HCT116 (cell line): ENCODE results near the gene NFATC3. TPM values are rescaled to one million over a fixed set of nuclear protein-coding genes. Genes with fewer than 3 reads are reported as not detected.

Experiments
- ATAC-seq: fragments of 200-7000 bp; cut with Tn5 transposase; 2 replicates; pipeline ENCODE4 v1.9.1; 2020; ENCODE audit warnings: mild to moderate bottlenecking, moderate library complexity
- BruUV-seq: library from RNA; stranded (reverse); fragments of 400-500 nt; replicated peaks from 2 replicates; lab custom pipeline; 2021; lab: Mats Ljungman, UMichigan
- CTCF ChIA-PET: fragments of 300-600 bp; sonication (Branson Sonifier 250); formaldehyde crosslinking; loops from one replicate; lab custom pipeline; 2021; ENCODE audit warnings: antibody characterized with exemption; lab: Charles Lee
- POLR2A ChIA-PET: fragments of 300-600, 350-600 bp; sonication (Branson Sonifier 250); formaldehyde crosslinking; loops from one replicate; lab custom pipeline; 2021; ENCODE audit warnings: antibody characterized with exemption; lab: Charles Lee
- RAD21 ChIA-PET, 2 experiments: fragments of 300-600 bp; sonication (Branson Sonifier 250); formaldehyde crosslinking; loops; one replicate each; lab custom pipeline; 2023; ENCODE audit warnings: low total read pairs in 2 of 2; ENCODE audit not compliant: uncharacterized antibody in 2 of 2, unreplicated experiment in 2 of 2, low non-redundant PET in 1 of 2; lab: Charles Lee
- DNase-seq: peaks from one replicate; pipeline ENCODE4 v3.0.0-alpha.2; 2010; ENCODE audit warnings: low read depth, low spot score
- H2AFZ ChIP-seq: fragments of 200-600 bp; shearing (Covaris generic), sonication (generic); 2 replicates; pipeline ENCODE4 v1.6.1; 2017; ENCODE audit warnings: low read depth, mixed run types, mixed read lengths, antibody characterized with exemption, low read length; ENCODE audit not compliant: poor library complexity, severe bottlenecking
- H3K27ac ChIP-seq: 2 replicates; pipeline ENCODE4 v1.5.1; 2012; ENCODE audit warnings: low read depth, low read length
- H3K27me3 ChIP-seq: fragments of 200-600 bp; sonication (generic); 2 replicates; pipeline ENCODE4 v1.6.1; 2016; ENCODE audit warnings: mixed run types, low read length, mixed read lengths; ENCODE audit not compliant: insufficient read depth
- H3K36me3 ChIP-seq, 2 experiments: fragments of 200-500 bp in 1 of 2; fragments of 200-600 bp in 1 of 2; sonication (Bioruptor generic) in 1 of 2; sonication (generic) in 1 of 2; 2 replicates each; pipeline versions ENCODE4 v1.5.1 to v1.6.1; 2014 to 2016; ENCODE audit warnings: low read length in 2 of 2, inconsistent platforms in 1 of 2, mixed read lengths in 1 of 2, mixed run types in 1 of 2; ENCODE audit not compliant: insufficient read depth in 2 of 2, control insufficient read depth in 1 of 2
- H3K4me1 ChIP-seq, 2 experiments: fragments of 200-600 bp in 1 of 2; sonication (generic) in 1 of 2; 2 replicates each; pipeline versions ENCODE4 v1.5.1 to v1.6.1; 2012 to 2017; ENCODE audit warnings: low read length in 2 of 2, inconsistent platforms in 1 of 2, mild to moderate bottlenecking in 1 of 2, mixed read lengths in 1 of 2, mixed run types in 1 of 2, moderate library complexity in 1 of 2; ENCODE audit not compliant: insufficient read depth in 2 of 2, control insufficient read depth in 1 of 2
- H3K4me2 ChIP-seq: fragments of 200-600 bp; sonication (generic); 2 replicates; pipeline ENCODE4 v1.6.1; 2017; ENCODE audit warnings: mixed run types, low read length, mixed read lengths
- H3K4me3 ChIP-seq, 2 experiments: fragments of 200-600 bp in 1 of 2; sonication (generic) in 1 of 2; replicated peaks in 1 of 2; 2 replicates each; pipeline ENCODE4 v1.5.1; 2011 to 2016; ENCODE audit warnings: low read length in 2 of 2, control low read depth in 1 of 2, low read depth in 1 of 2, mild to moderate bottlenecking in 1 of 2, mixed read lengths in 1 of 2, mixed run types in 1 of 2
- H3K79me2 ChIP-seq: fragments of 200-600 bp; sonication (generic); 2 replicates; pipeline ENCODE4 v1.6.1; 2017; ENCODE audit warnings: mild to moderate bottlenecking, mixed run types, low read length, moderate library complexity, mixed read lengths; ENCODE audit not compliant: insufficient read depth
- H3K9ac ChIP-seq: fragments of 200-600 bp; sonication (generic); 2 replicates; pipeline ENCODE4 v1.6.1; 2016; ENCODE audit warnings: low read length, mixed read lengths
- H3K9me2 ChIP-seq: fragments of 200-600 bp; sonication (generic), shearing (Covaris generic); 2 replicates; pipeline ENCODE4 v1.6.1; 2017; ENCODE audit warnings: mixed run types, mild to moderate bottlenecking, moderate library complexity; ENCODE audit not compliant: insufficient read depth
- H3K9me3 ChIP-seq, 2 experiments: fragments of 200-500 bp in 1 of 2; fragments of 200-600 bp in 1 of 2; sonication (Bioruptor generic) in 1 of 2; sonication (generic) in 1 of 2; 2 replicates each; pipeline ENCODE4 v1.6.1; 2014 to 2017; ENCODE audit warnings: low read length in 2 of 2, mixed read lengths in 2 of 2, inconsistent platforms in 1 of 2, low read depth in 1 of 2, mild to moderate bottlenecking in 1 of 2, mixed run types in 1 of 2, moderate library complexity in 1 of 2; ENCODE audit not compliant: control insufficient read depth in 1 of 2, insufficient read depth in 1 of 2
- H4K20me1 ChIP-seq: fragments of 200-600 bp; sonication (generic), shearing (Covaris generic); 2 replicates; pipeline ENCODE4 v1.6.1; 2017; ENCODE audit warnings: mixed run types, mild to moderate bottlenecking, moderate library complexity; ENCODE audit not compliant: insufficient read depth
- CEBPB ChIP-seq: IDR thresholded peaks from 2 replicates; pipeline ENCODE4 v1.6.1; 2012; ENCODE audit warnings: low read depth
- CTCF ChIP-seq, 3 experiments: fragments of 200-600 bp in 1 of 3; sonication (generic) in 1 of 3; IDR thresholded peaks in 2 of 3; conservative IDR thresholded peaks in 1 of 3; 2 replicates each; pipeline ENCODE4 v1.5.1; 2012 to 2017; ENCODE audit warnings: low read depth in 2 of 3, low read length in 2 of 3, antibody characterized with exemption in 1 of 3, borderline replicate concordance in 1 of 3, control low read depth in 1 of 3, mild to moderate bottlenecking in 1 of 3, mixed read lengths in 1 of 3, mixed run types in 1 of 3, moderate library complexity in 1 of 3; ENCODE audit not compliant: insufficient read depth in 1 of 3
- EGR1 ChIP-seq: IDR thresholded peaks from 2 replicates; pipeline ENCODE4 v1.6.1; 2012; ENCODE audit warnings: low read depth
- ELF1 ChIP-seq: IDR thresholded peaks from 2 replicates; pipeline ENCODE4 v1.6.1; 2012; ENCODE audit warnings: low read depth, borderline replicate concordance
- EZH2 ChIP-seq: fragments of 200-600 bp; sonication (generic); IDR thresholded peaks from 2 replicates; pipeline ENCODE4 v1.6.1; 2017; ENCODE audit warnings: antibody characterized with exemption, mixed run types
- EZH2phosphoT487 ChIP-seq: fragments of 200-600 bp; IDR thresholded peaks from 2 replicates; pipeline ENCODE4 v1.6.1; 2018; ENCODE audit warnings: antibody characterized with exemption, borderline replicate concordance
- FOSL1 ChIP-seq: IDR thresholded peaks from 2 replicates; pipeline ENCODE4 v1.6.1; 2012; ENCODE audit warnings: low read depth
- RAD21 ChIP-seq: IDR thresholded peaks from 2 replicates; pipeline ENCODE4 v1.6.1; 2012; ENCODE audit warnings: low read depth, mild to moderate bottlenecking
- SIN3A ChIP-seq: IDR thresholded peaks from 2 replicates; pipeline ENCODE4 v1.6.1; 2012; ENCODE audit warnings: low read depth
- ZBTB33 ChIP-seq: IDR thresholded peaks from 2 replicates; pipeline ENCODE4 v1.6.1; 2011; ENCODE audit warnings: mild to moderate bottlenecking, low read length, moderate library complexity; ENCODE audit not compliant: insufficient replicate concordance; ENCODE audit errors: extremely low read depth
- ZFX ChIP-seq: fragments of 450-650 bp; IDR thresholded peaks from 2 replicates; pipeline ENCODE4 v1.6.1; 2017
- intact Hi-C: fragments of 100-400 bp; cut with micrococcal nuclease; formaldehyde crosslinking; loops from 2 replicates; pipeline ENCODE4 v1.10.0; 2022
- total RNA-seq: library from RNA; stranded (reverse); gene quantifications from one replicate; pipeline ENCODE4 v1.2.1, GENCODE V29; 2021; ENCODE audit not compliant: unreplicated experiment
- TF ChIP-seq, protein P1 (sequence below): IDR thresholded peaks from 2 replicates; pipeline ENCODE4 v1.6.1; 2012; ENCODE audit warnings: low read depth
- TF ChIP-seq, protein P2 (sequence below): IDR thresholded peaks from 2 replicates; pipeline ENCODE4 v1.6.1; 2012
- TF ChIP-seq, protein P3 (sequence below): IDR thresholded peaks from 2 replicates; pipeline ENCODE4 v1.6.1; 2012

NFATC3 gene
- total RNA-seq, 1 experiment from 2014 or later = 25.6 TPM

DNA sequence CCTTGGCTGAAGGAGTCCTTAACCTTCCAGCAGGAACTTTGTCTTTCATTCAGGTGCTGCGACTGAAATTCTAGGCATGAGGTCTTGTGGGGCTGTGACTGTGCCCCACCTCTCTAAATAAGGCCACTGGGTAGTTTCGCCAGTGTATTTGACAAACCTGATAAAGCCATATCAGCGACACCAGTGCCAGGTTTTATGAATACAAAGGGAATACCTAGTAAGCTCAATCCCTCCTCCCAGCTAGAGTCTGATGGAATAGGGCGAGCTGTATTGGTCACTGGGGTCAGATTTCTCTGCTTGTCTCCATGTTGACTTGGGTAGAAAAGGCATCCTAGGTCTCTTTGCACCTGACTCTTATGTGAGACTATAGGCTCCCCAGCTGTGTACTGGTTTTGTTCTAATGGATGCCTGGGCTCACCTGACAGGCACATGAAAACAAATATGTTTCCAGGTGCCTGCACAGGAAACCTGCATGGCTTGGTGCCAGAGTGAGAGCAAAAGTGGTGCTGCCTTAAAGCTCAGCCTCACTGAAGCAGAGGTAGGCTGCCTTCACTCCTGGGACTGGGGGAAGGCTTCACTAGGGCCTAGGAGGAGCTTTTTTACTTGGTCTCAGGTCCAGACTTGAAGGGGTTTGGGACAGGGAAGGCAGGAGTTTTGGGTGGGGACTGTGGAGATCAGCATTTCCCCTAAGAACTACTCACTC is 187.5 kb downstream of the NFATC3 start:
- Histone ChIP-seq H3K27ac (no peak overlapping the region), H2AFZ (no peak overlapping the region), H3K27me3 (no peaks in the 10 kb centered on the region), H3K4me1 (peaks cover 8% of the 10 kb centered on the region in 2 experiments), H3K4me3 (no peak overlapping the region), H3K36me3 (peaks cover 0 to 13% of the 10 kb centered on the region in 2 experiments; a peak in 2 of 4 replicates), H3K4me2 (no peak overlapping the region), H3K9me3 (no peaks in the 10 kb centered on the region), H4K20me1 (peaks cover 22% of the 10 kb centered on the region; the same call in 1 of the 2 replicates), H3K9ac (no peak overlapping the region), H3K9me2 (no peaks in the 10 kb centered on the region), H3K79me2 (peaks cover 79% of the 10 kb centered on the region)
- CTCF ChIA-PET = interaction anchor here (1.2 kb wide), 1 partner anchor 9 kb away, joined by 4 read pairs; the partner anchor contains the start of gene SLC7A6
- TF ChIP-seq CEBPB (no peak), ZBTB33 (no peak), FOSL1 (no peak), CTCF (IDR thresholded peaks at IDR 0.05 in 2 of 3, conservative IDR thresholded peaks at IDR 0.05 in 1 of 3; ENCODE audit: borderline replicate concordance in 1 of 3, insufficient read depth in 1 of 3, low read depth in 2 of 3, low read length in 2 of 3) (no peak), RAD21 (no peak), EGR1 (no peak), EZH2 (no peak), ZFX (no peak), EZH2phosphoT487 (no peak), ELF1 (no peak), SIN3A (no peak)
- TF ChIP-seq, protein P1, sequence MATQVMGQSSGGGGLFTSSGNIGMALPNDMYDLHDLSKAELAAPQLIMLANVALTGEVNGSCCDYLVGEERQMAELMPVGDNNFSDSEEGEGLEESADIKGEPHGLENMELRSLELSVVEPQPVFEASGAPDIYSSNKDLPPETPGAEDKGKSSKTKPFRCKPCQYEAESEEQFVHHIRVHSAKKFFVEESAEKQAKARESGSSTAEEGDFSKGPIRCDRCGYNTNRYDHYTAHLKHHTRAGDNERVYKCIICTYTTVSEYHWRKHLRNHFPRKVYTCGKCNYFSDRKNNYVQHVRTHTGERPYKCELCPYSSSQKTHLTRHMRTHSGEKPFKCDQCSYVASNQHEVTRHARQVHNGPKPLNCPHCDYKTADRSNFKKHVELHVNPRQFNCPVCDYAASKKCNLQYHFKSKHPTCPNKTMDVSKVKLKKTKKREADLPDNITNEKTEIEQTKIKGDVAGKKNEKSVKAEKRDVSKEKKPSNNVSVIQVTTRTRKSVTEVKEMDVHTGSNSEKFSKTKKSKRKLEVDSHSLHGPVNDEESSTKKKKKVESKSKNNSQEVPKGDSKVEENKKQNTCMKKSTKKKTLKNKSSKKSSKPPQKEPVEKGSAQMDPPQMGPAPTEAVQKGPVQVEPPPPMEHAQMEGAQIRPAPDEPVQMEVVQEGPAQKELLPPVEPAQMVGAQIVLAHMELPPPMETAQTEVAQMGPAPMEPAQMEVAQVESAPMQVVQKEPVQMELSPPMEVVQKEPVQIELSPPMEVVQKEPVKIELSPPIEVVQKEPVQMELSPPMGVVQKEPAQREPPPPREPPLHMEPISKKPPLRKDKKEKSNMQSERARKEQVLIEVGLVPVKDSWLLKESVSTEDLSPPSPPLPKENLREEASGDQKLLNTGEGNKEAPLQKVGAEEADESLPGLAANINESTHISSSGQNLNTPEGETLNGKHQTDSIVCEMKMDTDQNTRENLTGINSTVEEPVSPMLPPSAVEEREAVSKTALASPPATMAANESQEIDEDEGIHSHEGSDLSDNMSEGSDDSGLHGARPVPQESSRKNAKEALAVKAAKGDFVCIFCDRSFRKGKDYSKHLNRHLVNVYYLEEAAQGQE = no peak
- TF ChIP-seq, protein P2, sequence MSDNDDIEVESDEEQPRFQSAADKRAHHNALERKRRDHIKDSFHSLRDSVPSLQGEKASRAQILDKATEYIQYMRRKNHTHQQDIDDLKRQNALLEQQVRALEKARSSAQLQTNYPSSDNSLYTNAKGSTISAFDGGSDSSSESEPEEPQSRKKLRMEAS = no peak
- TF ChIP-seq, protein P3, sequence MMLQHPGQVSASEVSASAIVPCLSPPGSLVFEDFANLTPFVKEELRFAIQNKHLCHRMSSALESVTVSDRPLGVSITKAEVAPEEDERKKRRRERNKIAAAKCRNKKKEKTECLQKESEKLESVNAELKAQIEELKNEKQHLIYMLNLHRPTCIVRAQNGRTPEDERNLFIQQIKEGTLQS = no peak
- POLR2A ChIA-PET = no interaction called here
- ATAC-seq (no peak), DNase-seq (no peak)
- no TSS peak for BruUV-seq
- RAD21 ChIA-PET = no interaction called here
- intact Hi-C loops = no loop called here
